IMR-90 (cell line): Measurements from ENCODE around the gene GIT2. TPM values are rescaled to one million over a fixed set of nuclear protein-coding genes. Genes with fewer than 3 reads are reported as not detected.

ENCODE experiments used
- ATAC-seq: fragments of 200-7000 bp; cut with Tn5 transposase; 2 replicates; pipeline ENCODE4 v1.9.1; 2020; ENCODE audit warnings: low read depth, mild to moderate bottlenecking, moderate library complexity
- BruUV-seq: library from RNA; stranded (reverse); fragments of 400-500 nt; replicated peaks from 2 replicates; lab custom pipeline; 2021; lab: Mats Ljungman, UMichigan
- CTCF ChIA-PET: fragments of 300-600 bp; formaldehyde crosslinking; extraction: SDS; loops from one replicate; lab custom pipeline; 2021; ENCODE audit warnings: antibody characterized with exemption; lab: Yijun Ruan, JAX
- POLR2A ChIA-PET: fragments of 300-600 bp; sonication (Branson Sonifier 250); formaldehyde crosslinking; loops from one replicate; lab custom pipeline; 2022; ENCODE audit warnings: antibody characterized with exemption; ENCODE audit not compliant: unreplicated experiment; lab: Charles Lee
- DNase-seq: peaks from one replicate; pipeline ENCODE4 v3.0.0; 2013
- H2AFZ ChIP-seq: replicated peaks from 2 replicates; pipeline ENCODE3; 2013; ENCODE audit warnings: low read length, mild to moderate bottlenecking; ENCODE audit not compliant: poor library complexity
- H2AK5ac ChIP-seq: 2 replicates; pipeline ENCODE4 v1.6.1; 2013; ENCODE audit warnings: low read depth, low read length, inconsistent platforms
- H2AK9ac ChIP-seq: replicated peaks from 2 replicates; pipeline ENCODE3; 2013; ENCODE audit warnings: mild to moderate bottlenecking, low read depth, low read length, moderate library complexity; ENCODE audit not compliant: poor library complexity
- H2BK120ac ChIP-seq: 2 replicates; pipeline ENCODE4 v1.6.1; 2013; ENCODE audit warnings: low read depth, low read length, inconsistent platforms
- H2BK15ac ChIP-seq: 3 replicates; pipeline ENCODE4 v1.6.1; 2013; ENCODE audit warnings: low read depth, low read length, inconsistent platforms
- H2BK20ac ChIP-seq: 2 replicates; pipeline ENCODE4 v1.6.1; 2013; ENCODE audit warnings: low read depth, mild to moderate bottlenecking, inconsistent platforms, low read length, moderate library complexity
- H2BK5ac ChIP-seq: 2 replicates; pipeline ENCODE4 v1.6.1; 2013; ENCODE audit warnings: mild to moderate bottlenecking, low read depth, low read length, inconsistent platforms; ENCODE audit not compliant: poor library complexity, severe bottlenecking
- H3K14ac ChIP-seq: replicated peaks from 2 replicates; pipeline ENCODE4 v1.6.1; 2013; ENCODE audit warnings: low read depth, low read length, inconsistent platforms
- H3K18ac ChIP-seq: 2 replicates; pipeline ENCODE4 v1.6.1; 2013; ENCODE audit warnings: low read depth, low read length, control low read depth
- H3K23ac ChIP-seq: 2 replicates; pipeline ENCODE4 v1.6.1; 2013; ENCODE audit warnings: low read depth, low read length, inconsistent platforms
- H3K27ac ChIP-seq: 2 replicates; pipeline ENCODE4 v1.5.1; 2013; ENCODE audit warnings: mild to moderate bottlenecking, control low read depth, low read length; ENCODE audit not compliant: insufficient read depth
- H3K27me3 ChIP-seq: 2 replicates; pipeline ENCODE4 v1.6.1; 2013; ENCODE audit warnings: low read length; ENCODE audit not compliant: control insufficient read depth, insufficient read depth
- H3K36me3 ChIP-seq: 2 replicates; pipeline ENCODE4 v1.6.1; 2013; ENCODE audit warnings: low read length, mixed read lengths; ENCODE audit not compliant: control insufficient read depth, insufficient read depth
- H3K4ac ChIP-seq: 2 replicates; pipeline ENCODE4 v1.6.1; 2013; ENCODE audit warnings: low read depth, low read length, inconsistent platforms
- H3K4me1 ChIP-seq: 2 replicates; pipeline ENCODE4 v1.6.1; 2013; ENCODE audit warnings: low read length, mixed read lengths; ENCODE audit not compliant: control insufficient read depth, insufficient read depth
- H3K4me2 ChIP-seq: 2 replicates; pipeline ENCODE4 v1.6.1; 2013; ENCODE audit warnings: low read depth, mild to moderate bottlenecking, control low read depth, low read length, moderate library complexity
- H3K4me3 ChIP-seq: 2 replicates; pipeline ENCODE4 v1.5.1; 2013; ENCODE audit warnings: low read depth, mild to moderate bottlenecking, control low read depth, low read length, moderate library complexity; ENCODE audit not compliant: insufficient read depth
- H3K56ac ChIP-seq: 2 replicates; pipeline ENCODE4 v1.6.1; 2013; ENCODE audit warnings: low read length, inconsistent platforms; ENCODE audit not compliant: insufficient read depth; ENCODE audit errors: extremely low read depth
- H3K79me1 ChIP-seq, 2 experiments: 2 replicates each; pipeline ENCODE4 v1.6.1; 2013; ENCODE audit warnings: low read length in 2 of 2, inconsistent platforms in 1 of 2, low read depth in 1 of 2
- H3K9ac ChIP-seq: 2 replicates; pipeline ENCODE4 v1.6.1; 2013; ENCODE audit warnings: low read depth, low read length, control low read depth
- H3K9me1 ChIP-seq: 2 replicates; pipeline ENCODE4 v1.6.1; 2013; ENCODE audit warnings: low read length, inconsistent platforms; ENCODE audit not compliant: insufficient read depth
- H3K9me3 ChIP-seq: 2 replicates; pipeline ENCODE4 v1.6.1; 2013; ENCODE audit warnings: low read length; ENCODE audit not compliant: control insufficient read depth, insufficient read depth
- H4K20me1 ChIP-seq: 2 replicates; pipeline ENCODE4 v1.6.1; 2013; ENCODE audit warnings: low read length, inconsistent platforms; ENCODE audit not compliant: insufficient read depth
- H4K5ac ChIP-seq: 2 replicates; pipeline ENCODE4 v1.6.1; 2013; ENCODE audit warnings: mild to moderate bottlenecking, low read depth, low read length, control low read depth
- H4K8ac ChIP-seq, 2 experiments: 2 replicates each; pipeline ENCODE4 v1.6.1; 2013; ENCODE audit warnings: low read depth in 2 of 2, low read length in 2 of 2, control low read depth in 1 of 2, inconsistent platforms in 1 of 2
- H4K91ac ChIP-seq: 2 replicates; pipeline ENCODE4 v1.6.1; 2013; ENCODE audit warnings: low read depth, low read length, inconsistent platforms; ENCODE audit not compliant: insufficient read depth
- MXI1 ChIP-seq: IDR thresholded peaks from 2 replicates; pipeline ENCODE4 v1.6.1; 2012; ENCODE audit warnings: low read depth, mild to moderate bottlenecking, low read length, moderate library complexity, borderline replicate concordance
- SMC3 ChIP-seq: fragments of 150-350 bp; IDR thresholded peaks from 2 replicates; pipeline ENCODE4 v1.6.1; 2016; ENCODE audit warnings: low read depth, mild to moderate bottlenecking, antibody characterized with exemption, low read length, moderate library complexity
- WGBS, 2 experiments: methylation state at CpG; one replicate each; pipeline versions ENCODE4 v1.1.5 to v1.1.7; 2013; ENCODE audit warnings: missing lambda C conversion rate in 2 of 2; ENCODE audit not compliant: insufficient read length in 1 of 2; ENCODE audit errors: extremely low coverage in 2 of 2; 5-methylcytosine and 5-hydroxymethylcytosine counted together
- dilution Hi-C: fragments of 300-500 bp; cut with HindIII; formaldehyde crosslinking; loops from one replicate; pipeline ENCODE4 v1.14.3; 2018; ENCODE audit warnings: low sequenced_read_pairs; ENCODE audit not compliant: unreplicated experiment
- in situ Hi-C: fragments of 300-500 bp; cut with MboI; formaldehyde crosslinking; loops from 3 replicates; pipeline ENCODE4 v1.14.3; 2019; ENCODE audit warnings: low sequenced_read_pairs, inconsistent platforms, mixed read lengths
- intact Hi-C: fragments of 100-400 bp; cut with micrococcal nuclease; formaldehyde crosslinking; loops from 2 replicates; pipeline ENCODE4 v1.10.0; 2022
- polyA plus RNA-seq, 3 experiments: library from polyadenylated mRNA; depleted of rRNA; stranded (reverse); fragments of >200 nt; gene quantifications; 2 replicates each; pipeline ENCODE4 v1.2.3, GENCODE V29; 2012; ENCODE audit warnings: low replicate concordance in 1 of 3
- total RNA-seq: library from RNA; depleted of rRNA; stranded (reverse); fragments of >200 nt; gene quantifications from 2 replicates; pipeline ENCODE4 v1.2.3, GENCODE V29; 2012

Gene GIT2
- total and polyA plus RNA-seq, 2 of the 4 experiments (the other 2 are of a cell fraction), result 48.0 to 71.9 TPM

GRCh38 chr12:109963743-109964429 is 32.3 kb downstream of the GIT2 start:
- ChIA-PET POLR2A (interaction anchor here (0.5 kb wide), 1 partner anchor 23 kb away, joined by 3 read pairs; no protein-coding TSS in a partner anchor), CTCF (no interaction called here)
- H2BK5ac ChIP-seq, result no peak overlapping the region
- no peaks in the 10 kb centered on the region for H3K27me3 ChIP-seq
- no peak overlapping the region for H2BK120ac ChIP-seq
- H2AFZ ChIP-seq, result no peak overlapping the region
- TF ChIP-seq SMC3, result no peak
- TF ChIP-seq MXI1, result 0 out of 2 replicates have a peak, but pooled peaks have one; percentile 46
- H3K56ac ChIP-seq, result no peak overlapping the region
- H3K9me1 ChIP-seq, result peaks cover 10% of the 10 kb centered on the region
- H2AK5ac ChIP-seq, result no peak overlapping the region
- H4K5ac ChIP-seq, result no peak overlapping the region
- peaks cover 9 to 30% of the 10 kb centered on the region in 2 experiments; a peak in 3 of 4 replicates for H3K79me1 ChIP-seq
- DNase-seq (peak; percentile 73), ATAC-seq (peak; percentile 86)
- H4K91ac ChIP-seq, result no peak overlapping the region
- H2BK15ac ChIP-seq, result no peak overlapping the region
- no TSS peak for BruUV-seq
- no peak overlapping the region for H3K27ac ChIP-seq
- no peak overlapping the region for H3K14ac ChIP-seq
- H2AK9ac ChIP-seq, result no peak overlapping the region
- 0 out of 2 replicates have a peak, but pooled peaks cover 1% of the 10 kb centered on the region for H3K4me1 ChIP-seq
- H3K4me3 ChIP-seq, result no peak overlapping the region
- peaks cover 39% of the 10 kb centered on the region for H3K36me3 ChIP-seq
- no peak overlapping the region for H2BK20ac ChIP-seq
- dilution Hi-C loops, result no loop called here
- intact Hi-C loops, result no loop called here
- no peak overlapping the region for H4K8ac ChIP-seq
- no peaks in the 10 kb centered on the region for H4K20me1 ChIP-seq
- no peak overlapping the region for H3K4me2 ChIP-seq
- H3K23ac ChIP-seq, result no peak overlapping the region
- no peak overlapping the region for H3K4ac ChIP-seq
- no peaks in the 10 kb centered on the region for H3K9me3 ChIP-seq
- no peak overlapping the region for H3K18ac ChIP-seq
- WGBS, 2 experiments, result 100% methylated on average over 1 of the region's 4 CpGs; no CpG with 5 or more reads in 1 of the 2 experiments
- H3K9ac ChIP-seq, result no peak overlapping the region
- in situ Hi-C loops, result no loop called here
